ENCODE data around the gene COL13A1.

DNA sequence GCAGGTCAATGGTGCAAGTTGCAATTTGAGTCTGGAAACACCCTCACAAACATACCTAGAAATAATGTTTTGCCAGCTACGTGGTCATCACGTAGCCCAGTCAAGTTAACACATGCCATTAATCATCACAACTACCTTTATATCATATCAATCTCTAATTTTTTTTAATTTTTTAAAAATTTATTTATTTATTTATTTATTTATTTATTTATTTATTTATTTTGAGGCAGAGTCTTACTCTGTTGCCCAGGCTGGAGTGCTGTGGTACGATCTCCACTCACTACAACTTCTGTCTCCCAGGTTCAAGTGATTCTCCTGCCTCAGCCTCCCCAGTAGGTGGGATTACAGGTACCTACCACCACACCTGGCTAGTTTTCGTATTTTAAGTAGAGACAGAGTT lies 198.6 kb downstream of the COL13A1 start:
- TF ChIP-seq CTCF (IDR thresholded peaks at IDR 0.05) (no peak), EP300 (IDR thresholded peaks at IDR 0.05) (no peak), POLR2A (IDR thresholded peaks at IDR 0.05) (no peak)
